Gastrocnemius medialis (tissue), 4 donors: Measurements from ENCODE around the gene NPIPA8.
"Not testable (repeated sequence)": the region's sequence is repeated elsewhere in the genome, so short reads cannot be mapped to it uniquely, and the experiment has no call there.

ENCODE experiments used
- POLR2A ChIP-seq, 2 donors: fragments of 450-650 bp; IDR thresholded peaks; one replicate each; pipeline ENCODE4 v1.6.1; 2017; ENCODE audit warnings: antibody characterized with exemption in 2 of 2, mild to moderate bottlenecking in 2 of 2, moderate library complexity in 2 of 2
- TF ChIP-seq, protein P1 (sequence below), 5 experiments: fragments of 450-650 bp in 3 of 5; fragments of 200-600 bp in 2 of 5; sonication (generic) in 2 of 5; IDR thresholded peaks in 4 of 5; conservative IDR thresholded peaks in 1 of 5; 1 replicate in 4 of 5; 2 replicates in 1 of 5; pipeline ENCODE4 v1.5.1; 2016 to 2019; ENCODE audit warnings: antibody characterized with exemption in 5 of 5, mild to moderate bottlenecking in 3 of 5, moderate library complexity in 3 of 5

DNA sequence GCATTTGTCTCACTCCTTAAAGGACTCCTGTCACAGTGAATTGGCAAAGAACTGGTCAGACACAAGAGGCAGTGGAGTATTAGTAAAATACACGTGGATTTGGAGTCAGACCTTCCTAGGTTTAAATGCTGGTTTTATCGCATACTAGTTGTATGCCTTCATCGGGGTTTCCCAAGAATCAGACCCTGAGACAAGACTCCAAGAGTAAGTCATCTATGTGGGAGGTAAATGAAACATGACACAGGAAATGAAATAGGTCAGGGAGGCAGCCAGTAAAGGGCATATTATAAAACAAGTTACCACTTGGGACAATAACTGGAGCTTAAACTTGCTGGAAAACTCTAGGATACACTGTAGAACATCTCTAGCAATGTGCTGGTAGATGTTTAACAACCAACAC, 59.8 kb downstream of the NPIPA8 start:
- TF ChIP-seq, protein P1, sequence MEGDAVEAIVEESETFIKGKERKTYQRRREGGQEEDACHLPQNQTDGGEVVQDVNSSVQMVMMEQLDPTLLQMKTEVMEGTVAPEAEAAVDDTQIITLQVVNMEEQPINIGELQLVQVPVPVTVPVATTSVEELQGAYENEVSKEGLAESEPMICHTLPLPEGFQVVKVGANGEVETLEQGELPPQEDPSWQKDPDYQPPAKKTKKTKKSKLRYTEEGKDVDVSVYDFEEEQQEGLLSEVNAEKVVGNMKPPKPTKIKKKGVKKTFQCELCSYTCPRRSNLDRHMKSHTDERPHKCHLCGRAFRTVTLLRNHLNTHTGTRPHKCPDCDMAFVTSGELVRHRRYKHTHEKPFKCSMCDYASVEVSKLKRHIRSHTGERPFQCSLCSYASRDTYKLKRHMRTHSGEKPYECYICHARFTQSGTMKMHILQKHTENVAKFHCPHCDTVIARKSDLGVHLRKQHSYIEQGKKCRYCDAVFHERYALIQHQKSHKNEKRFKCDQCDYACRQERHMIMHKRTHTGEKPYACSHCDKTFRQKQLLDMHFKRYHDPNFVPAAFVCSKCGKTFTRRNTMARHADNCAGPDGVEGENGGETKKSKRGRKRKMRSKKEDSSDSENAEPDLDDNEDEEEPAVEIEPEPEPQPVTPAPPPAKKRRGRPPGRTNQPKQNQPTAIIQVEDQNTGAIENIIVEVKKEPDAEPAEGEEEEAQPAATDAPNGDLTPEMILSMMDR (IDR thresholded peaks at IDR 0.05 in 4 of 5, conservative IDR thresholded peaks at IDR 0.05 in 1 of 5): not testable (repeated sequence)
- not testable (repeated sequence) for TF ChIP-seq POLR2A (IDR thresholded peaks at IDR 0.05)
